Measurements from ENCODE around the gene AGTRAP. TPM values are rescaled to one million over a fixed set of nuclear protein-coding genes. Genes with fewer than 3 reads are reported as not detected.

Gene AGTRAP
- total RNA-seq, 1 experiment from 2014 or later = 65.1 TPM

DNA sequence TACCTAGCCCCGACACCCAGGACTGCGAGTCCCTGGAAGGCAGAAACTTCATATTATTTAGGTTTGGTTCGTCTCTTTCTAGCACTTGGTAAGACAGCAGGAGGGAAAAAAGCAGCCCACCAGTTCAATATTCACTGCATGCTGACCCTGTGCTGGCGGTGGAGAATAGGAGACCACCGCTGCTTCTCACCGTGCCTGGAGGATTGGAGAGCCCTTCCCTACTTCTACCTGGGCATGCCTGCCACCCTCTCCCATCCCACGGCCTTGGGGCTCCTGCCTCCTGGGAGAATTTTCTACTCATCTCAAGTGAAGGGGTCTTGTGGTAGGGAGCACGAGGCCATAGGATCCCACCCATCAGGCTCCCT, 64.4 kb downstream of the AGTRAP start:
- DNase-seq (ENCODE audit: low spot score) = no peak

Other genes with a start within 250 kb of the AGTRAP start
- gene FBXO2, start 81.7 kb upstream of the AGTRAP start, total RNA-seq (2014; rRNA removed; shearing (Covaris generic)) = 0.76 and 2.3 TPM in 2 replicates
- 7.8 and 8.8 TPM in 2 replicates for gene FBXO44, start 81.3 kb upstream of the AGTRAP start, total RNA-seq (2014; rRNA removed; shearing (Covaris generic))
- 7.2 and 7.4 TPM in 2 replicates for gene FBXO6, start 71.9 kb upstream of the AGTRAP start, total RNA-seq (2014; rRNA removed; shearing (Covaris generic))
- 130 and 134 TPM in 2 replicates for gene MAD2L2, start 55.0 kb upstream of the AGTRAP start, total RNA-seq (2014; rRNA removed; shearing (Covaris generic))
- not detected in 2 replicates for gene DRAXIN, start 44.4 kb upstream of the AGTRAP start, total RNA-seq (2014; rRNA removed; shearing (Covaris generic))
- not detected in 2 replicates for gene C1orf167, start 26.1 kb downstream of the AGTRAP start, total RNA-seq (2014; rRNA removed; shearing (Covaris generic))
- 3.6 and 6.0 TPM in 2 replicates for gene MTHFR, start 69.8 kb downstream of the AGTRAP start, total RNA-seq (2014; rRNA removed; shearing (Covaris generic))
- 1.8 and 4.4 TPM in 2 replicates for gene CLCN6, start 70.1 kb downstream of the AGTRAP start, total RNA-seq (2014; rRNA removed; shearing (Covaris generic))
- not detected in 2 replicates for gene NPPA, start 111.6 kb downstream of the AGTRAP start, total RNA-seq (2014; rRNA removed; shearing (Covaris generic))
- not detected in 2 replicates for gene NPPB, start 122.8 kb downstream of the AGTRAP start, total RNA-seq (2014; rRNA removed; shearing (Covaris generic))
- 29.9 and 38.9 TPM in 2 replicates for gene KIAA2013, start 190.3 kb downstream of the AGTRAP start, total RNA-seq (2014; rRNA removed; shearing (Covaris generic))
- gene PLOD1, start 198.6 kb downstream of the AGTRAP start, total RNA-seq (2014; rRNA removed; shearing (Covaris generic)) = 105 and 112 TPM in 2 replicates
- 38.4 and 40.1 TPM in 2 replicates for gene MFN2, start 244.3 kb downstream of the AGTRAP start, total RNA-seq (2014; rRNA removed; shearing (Covaris generic))